Mesendoderm (in vitro differentiated cells): ENCODE data around the gene ITLN1.
"Not testable (repeated sequence)": the region's sequence is repeated elsewhere in the genome, so short reads cannot be mapped to it uniquely, and the experiment has no call there.

Experiments
- DNase-seq: peaks from one replicate; pipeline ENCODE4 v3.0.0; 2013
- H2AK5ac ChIP-seq: 2 replicates; pipeline ENCODE4 v1.6.1; 2013; ENCODE audit warnings: low read length, inconsistent platforms
- H2BK120ac ChIP-seq: 2 replicates; pipeline ENCODE4 v1.6.1; 2013; ENCODE audit warnings: low read depth, mild to moderate bottlenecking, low read length, moderate library complexity, mixed read lengths
- H2BK15ac ChIP-seq: replicated peaks from 2 replicates; pipeline ENCODE4 v1.6.1; 2013; ENCODE audit warnings: low read depth, mild to moderate bottlenecking, moderate library complexity
- H2BK5ac ChIP-seq: 2 replicates; pipeline ENCODE4 v1.6.1; 2013; ENCODE audit warnings: low read length, inconsistent platforms
- H3K18ac ChIP-seq: 2 replicates; pipeline ENCODE4 v1.6.1; 2013; ENCODE audit warnings: mild to moderate bottlenecking, low read length, mixed read lengths
- H3K23ac ChIP-seq: one replicate; pipeline ENCODE4 v1.6.1; 2013; ENCODE audit warnings: low read length
- H3K27ac ChIP-seq: 2 replicates; pipeline ENCODE4 v1.5.1; 2013; ENCODE audit warnings: low read depth, mild to moderate bottlenecking, inconsistent platforms, low read length, moderate library complexity
- H3K27me3 ChIP-seq: 2 replicates; pipeline ENCODE4 v1.6.1; 2013; ENCODE audit warnings: low read length, control low read depth, mild to moderate bottlenecking, inconsistent platforms; ENCODE audit not compliant: insufficient read depth, poor library complexity
- H3K36me3 ChIP-seq: 2 replicates; pipeline ENCODE4 v1.6.1; 2013; ENCODE audit warnings: low read length, inconsistent platforms; ENCODE audit not compliant: control insufficient read depth, insufficient read depth
- H3K4ac ChIP-seq: one replicate; pipeline ENCODE4 v1.6.1; 2013; ENCODE audit warnings: low read depth, mild to moderate bottlenecking, low read length, moderate library complexity
- H3K4me1 ChIP-seq: 2 replicates; pipeline ENCODE4 v1.6.1; 2013; ENCODE audit warnings: low read depth, low read length, inconsistent platforms; ENCODE audit not compliant: control insufficient read depth
- H3K4me2 ChIP-seq: 2 replicates; pipeline ENCODE4 v1.6.1; 2013; ENCODE audit warnings: low read length
- H3K4me3 ChIP-seq: 2 replicates; pipeline ENCODE4 v1.5.1; 2013; ENCODE audit warnings: mild to moderate bottlenecking, low read length
- H3K56ac ChIP-seq: one replicate; pipeline ENCODE4 v1.6.1; 2013; ENCODE audit warnings: low read length
- H3K79me1 ChIP-seq: 2 replicates; pipeline ENCODE4 v1.6.1; 2013; ENCODE audit warnings: low read length, inconsistent platforms
- H3K79me2 ChIP-seq: 2 replicates; pipeline ENCODE4 v1.6.1; 2013; ENCODE audit warnings: mild to moderate bottlenecking, low read length; ENCODE audit not compliant: control insufficient read depth, insufficient read depth
- H3K9ac ChIP-seq: 2 replicates; pipeline ENCODE4 v1.6.1; 2013; ENCODE audit warnings: low read length, inconsistent platforms
- H4K5ac ChIP-seq: one replicate; pipeline ENCODE4 v1.6.1; 2013; ENCODE audit warnings: low read length
- H4K8ac ChIP-seq: one replicate; pipeline ENCODE4 v1.6.1; 2013; ENCODE audit warnings: low read depth, mild to moderate bottlenecking, control low read depth, low read length, moderate library complexity
- WGBS: extraction: QIAGEN DNeasy Blood & Tissue Kit; methylation state at CpG from one replicate; pipeline ENCODE4 v1.1.7; 2013; ENCODE audit warnings: low lambda C conversion rate, missing lambda C conversion rate; ENCODE audit not compliant: insufficient coverage; ENCODE audit errors: extremely low coverage; 5-methylcytosine and 5-hydroxymethylcytosine counted together

ITLN1 gene

GRCh38 chr1:160881264-160881663 is 3.7 kb downstream of the ITLN1 start:
- DNase-seq, H3K4me3 ChIP-seq, H3K4me1 ChIP-seq, H3K4ac ChIP-seq, H3K23ac ChIP-seq, H3K9ac ChIP-seq, H2BK120ac ChIP-seq, H3K18ac ChIP-seq, H3K79me1 ChIP-seq, H4K8ac ChIP-seq, H3K79me2 ChIP-seq, H3K4me2 ChIP-seq, H3K36me3 ChIP-seq, H3K56ac ChIP-seq, H3K27me3 ChIP-seq, H2AK5ac ChIP-seq, H4K5ac ChIP-seq, H3K27ac ChIP-seq, H2BK15ac ChIP-seq, H2BK5ac ChIP-seq: not testable (repeated sequence)
- no CpG with 5 or more reads among the region's 7 CpGs for WGBS

- H3K4me2 ChIP-seq: no peak overlapping the region
- no peak overlapping the region for H2BK5ac ChIP-seq
- no peak overlapping the region for H3K27ac ChIP-seq
- no peak for DNase-seq
- H3K27me3 ChIP-seq: no peaks in the 10 kb centered on the region
- H3K79me2 ChIP-seq: no peaks in the 10 kb centered on the region
- no peaks in the 10 kb centered on the region for H3K79me1 ChIP-seq
- no peak overlapping the region for H4K5ac ChIP-seq
- H3K56ac ChIP-seq: no peak overlapping the region
- no peak overlapping the region for H4K8ac ChIP-seq
- no peak overlapping the region for H3K4me3 ChIP-seq
- WGBS: no CpG with 5 or more reads among the region's 3 CpGs
- H3K36me3 ChIP-seq: no peaks in the 10 kb centered on the region
- H3K18ac ChIP-seq: no peak overlapping the region
- no peak overlapping the region for H3K4ac ChIP-seq
- H2BK15ac ChIP-seq: no peak overlapping the region
- H2BK120ac ChIP-seq: no peak overlapping the region
- no peak overlapping the region for H3K23ac ChIP-seq
- no peaks in the 10 kb centered on the region for H3K4me1 ChIP-seq
- H3K9ac ChIP-seq: no peak overlapping the region
- no peak overlapping the region for H2AK5ac ChIP-seq
These were observed 4.8 kb downstream of the ITLN1 start for GRCh38 chr1:160880216-160880615.

GRCh38 chr1:160879056-160879455 is 5.9 kb downstream of the ITLN1 start:
- Histone ChIP-seq H4K8ac (no peak overlapping the region), H3K4ac (no peak overlapping the region), H3K36me3 (no peaks in the 10 kb centered on the region), H3K4me3 (no peak overlapping the region), H3K27me3 (no peaks in the 10 kb centered on the region), H3K79me2 (no peaks in the 10 kb centered on the region), H2BK120ac (no peak overlapping the region), H3K27ac (no peak overlapping the region), H4K5ac (no peak overlapping the region), H3K23ac (no peak overlapping the region), H3K79me1 (no peaks in the 10 kb centered on the region), H2AK5ac (no peak overlapping the region), H3K18ac (no peak overlapping the region), H2BK15ac (no peak overlapping the region), H2BK5ac (no peak overlapping the region), H3K4me1 (no peaks in the 10 kb centered on the region), H3K9ac (no peak overlapping the region), H3K56ac (no peak overlapping the region), H3K4me2 (no peak overlapping the region)
- DNase-seq: no peak
- WGBS: no CpG with 5 or more reads among the region's 8 CpGs

GRCh38 chr1:160877221-160877620 is 7.8 kb downstream of the ITLN1 start:
- no peak overlapping the region for H3K4me2 ChIP-seq
- peak; percentile 46 for DNase-seq
- no peak overlapping the region for H3K56ac ChIP-seq
- no peak overlapping the region for H2BK120ac ChIP-seq
- no peaks in the 10 kb centered on the region for H3K79me1 ChIP-seq
- no peak overlapping the region for H3K9ac ChIP-seq
- H3K27ac ChIP-seq: no peak overlapping the region
- H4K8ac ChIP-seq: no peak overlapping the region
- H3K18ac ChIP-seq: no peak overlapping the region
- no peaks in the 10 kb centered on the region for H3K27me3 ChIP-seq
- H2AK5ac ChIP-seq: no peak overlapping the region
- H3K4me3 ChIP-seq: no peak overlapping the region
- H3K4me1 ChIP-seq: no peaks in the 10 kb centered on the region
- H4K5ac ChIP-seq: no peak overlapping the region
- no peak overlapping the region for H2BK5ac ChIP-seq
- no peak overlapping the region for H2BK15ac ChIP-seq
- H3K79me2 ChIP-seq: no peaks in the 10 kb centered on the region
- H3K4ac ChIP-seq: no peak overlapping the region
- H3K36me3 ChIP-seq: no peaks in the 10 kb centered on the region
- no peak overlapping the region for H3K23ac ChIP-seq

- Histone ChIP-seq H4K5ac (no peak overlapping the region), H3K9ac (no peak overlapping the region), H3K4me3 (no peak overlapping the region), H2BK5ac (no peak overlapping the region), H3K4me1 (no peaks in the 10 kb centered on the region), H3K4ac (no peak overlapping the region), H2BK120ac (no peak overlapping the region), H4K8ac (no peak overlapping the region), H2AK5ac (no peak overlapping the region), H3K36me3 (no peaks in the 10 kb centered on the region), H3K18ac (no peak overlapping the region), H3K56ac (no peak overlapping the region), H3K79me1 (no peaks in the 10 kb centered on the region), H3K27ac (no peak overlapping the region), H3K27me3 (no peaks in the 10 kb centered on the region), H3K4me2 (no peak overlapping the region), H3K23ac (no peak overlapping the region), H2BK15ac (no peak overlapping the region), H3K79me2 (no peaks in the 10 kb centered on the region)
- no CpG with 5 or more reads among the region's 5 CpGs for WGBS
- no peak for DNase-seq
These were observed 8.7 kb downstream of the ITLN1 start for GRCh38 chr1:160876311-160876710.

GRCh38 chr1:160875591-160875990 is 9.4 kb downstream of the ITLN1 start:
- H3K4me2 ChIP-seq, H2AK5ac ChIP-seq, H4K5ac ChIP-seq, H3K4me3 ChIP-seq, H3K36me3 ChIP-seq, H3K79me1 ChIP-seq, H3K4me1 ChIP-seq, H4K8ac ChIP-seq, H3K4ac ChIP-seq, DNase-seq, H3K23ac ChIP-seq, H3K18ac ChIP-seq, H2BK5ac ChIP-seq, H2BK120ac ChIP-seq, H3K9ac ChIP-seq, H3K56ac ChIP-seq, H3K79me2 ChIP-seq, H3K27ac ChIP-seq, H2BK15ac ChIP-seq, H3K27me3 ChIP-seq: not testable (repeated sequence)
- WGBS: no CpG with 5 or more reads among the region's 4 CpGs
